Measurements from ENCODE around the gene BFAR. TPM values are rescaled to one million over a fixed set of nuclear protein-coding genes. Genes with fewer than 3 reads are reported as not detected.
"Not testable (repeated sequence)": the region's sequence is repeated elsewhere in the genome, so short reads cannot be mapped to it uniquely, and the experiment has no call there.

BFAR gene
- total RNA-seq, 1 experiment from 2014 or later: 55.8 TPM

GRCh38 chr16:14685870-14686793 is 53.4 kb downstream of the BFAR start:
- not testable (repeated sequence) for DNase-seq; H2AFZ ChIP-seq (ENCODE audit: low read length); H3K79me2 ChIP-seq (ENCODE audit: low read length); H3K4me3 ChIP-seq (ENCODE audit: low read length); H3K27ac ChIP-seq (ENCODE audit: low read length); H3K4me2 ChIP-seq (ENCODE audit: low read depth, low read length, poor library complexity, severe bottlenecking); H4K20me1 ChIP-seq (ENCODE audit: insufficient read depth, low read depth, low read length); H3K9me2 ChIP-seq (replicated peaks; ENCODE audit: insufficient read depth, low read length); H3K9ac ChIP-seq (ENCODE audit: low read length); H3K9me3 ChIP-seq (ENCODE audit: low read length); H3K36me3 ChIP-seq (ENCODE audit: insufficient read depth, low read length); H3K4me1 ChIP-seq (ENCODE audit: low read length); H3K27me3 ChIP-seq (ENCODE audit: low read length)

- not testable (repeated sequence) for DNase-seq; H2AFZ ChIP-seq (ENCODE audit: low read length); H3K36me3 ChIP-seq (ENCODE audit: insufficient read depth, low read length); H3K4me3 ChIP-seq (ENCODE audit: low read length); H3K79me2 ChIP-seq (ENCODE audit: low read length); H3K27ac ChIP-seq (ENCODE audit: low read length); H3K4me1 ChIP-seq (ENCODE audit: low read length); H3K4me2 ChIP-seq (ENCODE audit: low read depth, low read length, poor library complexity, severe bottlenecking); H4K20me1 ChIP-seq (ENCODE audit: insufficient read depth, low read depth, low read length); H3K9me3 ChIP-seq (ENCODE audit: low read length); H3K27me3 ChIP-seq (ENCODE audit: low read length); H3K9me2 ChIP-seq (replicated peaks; ENCODE audit: insufficient read depth, low read length); H3K9ac ChIP-seq (ENCODE audit: low read length)
Observed at GRCh38 chr16:14694129-14694528, 61.4 kb downstream of the BFAR start, which contains the start of gene PLA2G10. TSS of gene PLA2G10 (minus strand) at chr16:14694308. CDS start at chr16:14694229, 79 bp downstream.

- H3K79me2 ChIP-seq (ENCODE audit: low read length); DNase-seq; H2AFZ ChIP-seq (ENCODE audit: low read length); H3K9me3 ChIP-seq (ENCODE audit: low read length); H4K20me1 ChIP-seq (ENCODE audit: insufficient read depth, low read depth, low read length); H3K9ac ChIP-seq (ENCODE audit: low read length); H3K27ac ChIP-seq (ENCODE audit: low read length); H3K36me3 ChIP-seq (ENCODE audit: insufficient read depth, low read length); H3K4me3 ChIP-seq (ENCODE audit: low read length); H3K9me2 ChIP-seq (replicated peaks; ENCODE audit: insufficient read depth, low read length); H3K4me1 ChIP-seq (ENCODE audit: low read length); H3K4me2 ChIP-seq (ENCODE audit: low read depth, low read length, poor library complexity, severe bottlenecking); H3K27me3 ChIP-seq (ENCODE audit: low read length): not testable (repeated sequence)
Observed at GRCh38 chr16:14701859-14702258, 69.1 kb downstream of the BFAR start.

GRCh38 chr16:14702672-14703071 is 69.9 kb downstream of the BFAR start:
- H3K4me1 ChIP-seq (ENCODE audit: low read length); H4K20me1 ChIP-seq (ENCODE audit: insufficient read depth, low read depth, low read length); H3K4me3 ChIP-seq (ENCODE audit: low read length); H3K79me2 ChIP-seq (ENCODE audit: low read length); H3K9me3 ChIP-seq (ENCODE audit: low read length); H3K27ac ChIP-seq (ENCODE audit: low read length); H3K9me2 ChIP-seq (replicated peaks; ENCODE audit: insufficient read depth, low read length); H2AFZ ChIP-seq (ENCODE audit: low read length); DNase-seq; H3K27me3 ChIP-seq (ENCODE audit: low read length); H3K4me2 ChIP-seq (ENCODE audit: low read depth, low read length, poor library complexity, severe bottlenecking); H3K36me3 ChIP-seq (ENCODE audit: insufficient read depth, low read length); H3K9ac ChIP-seq (ENCODE audit: low read length): not testable (repeated sequence)

GRCh38 chr16:14703156-14704011 is 70.6 kb downstream of the BFAR start, which contains the start of gene NPIPA3:
TSS of gene NPIPA3 (plus strand) at chr16:14703411. CDS start at chr16:14708944, 5,533 bp downstream.
- DNase-seq; H4K20me1 ChIP-seq (ENCODE audit: insufficient read depth, low read depth, low read length): not testable (repeated sequence)

More at GRCh38 chr16:14703156-14704011, 70.6 kb downstream of the BFAR start, which contains the start of gene NPIPA3:
- not testable (repeated sequence) for H3K4me3 ChIP-seq (ENCODE audit: low read length); H3K9me3 ChIP-seq (ENCODE audit: low read length); H3K27ac ChIP-seq (ENCODE audit: low read length); H2AFZ ChIP-seq (ENCODE audit: low read length); H3K27me3 ChIP-seq (ENCODE audit: low read length); H3K79me2 ChIP-seq (ENCODE audit: low read length); H3K4me1 ChIP-seq (ENCODE audit: low read length); H3K9me2 ChIP-seq (replicated peaks; ENCODE audit: insufficient read depth, low read length); H3K9ac ChIP-seq (ENCODE audit: low read length); H3K36me3 ChIP-seq (ENCODE audit: insufficient read depth, low read length); H3K4me2 ChIP-seq (ENCODE audit: low read depth, low read length, poor library complexity, severe bottlenecking)

Small RNA genes lying within 50 kb of the gene (small RNA-seq; reads per million reads assigned to genes)
- gene RN7SL274P (not detected), gene RNU7-125P (not detected)

Other genes with a start within 250 kb of the BFAR start
- 51.1 and 90.9 TPM in 2 replicates for gene PARN, start 2.7 kb upstream of the BFAR start, total RNA-seq (2014; rRNA removed; shearing (Covaris generic); ENCODE audit: low replicate concordance)
- gene PLA2G10, start 61.4 kb downstream of the BFAR start, total RNA-seq (2014; rRNA removed; shearing (Covaris generic); ENCODE audit: low replicate concordance): not detected in 2 replicates
- gene NPIPA3, start 70.5 kb downstream of the BFAR start, total RNA-seq (2014; rRNA removed; shearing (Covaris generic); ENCODE audit: low replicate concordance): not detected in 2 replicates
- not detected in 2 replicates for gene NPIPA2, start 109.6 kb downstream of the BFAR start, total RNA-seq (2014; rRNA removed; shearing (Covaris generic); ENCODE audit: low replicate concordance)
- gene NOMO1, start 200.8 kb downstream of the BFAR start, total RNA-seq (2014; rRNA removed; shearing (Covaris generic); ENCODE audit: low replicate concordance): 45.3 and 48.8 TPM in 2 replicates

Data from Karpas-422 (cell line).